CMK (cell line): Measurements from ENCODE around the gene CCDC93.

Experiments used
- DNase-seq: peaks from one replicate; pipeline ENCODE4 v3.0.0-alpha.2; 2010; ENCODE audit warnings: low read depth

Gene CCDC93

GRCh38 chr2:117917223-117917917, 96.5 kb downstream of the CCDC93 start:
- DNase-seq: no peak

GRCh38 chr2:117902933-117903332, 110.9 kb downstream of the CCDC93 start:
- DNase-seq: no peak

GRCh38 chr2:117888897-117889296, 125.0 kb downstream of the CCDC93 start:
- DNase-seq: no peak

GRCh38 chr2:117885308-117885707, 128.6 kb downstream of the CCDC93 start:
- DNase-seq: no peak

GRCh38 chr2:117879003-117879402, 134.9 kb downstream of the CCDC93 start:
- no peak for DNase-seq

GRCh38 chr2:117875786-117876185, 138.1 kb downstream of the CCDC93 start:
- DNase-seq: peak; percentile 18
